Lower leg skin (tissue), 4 donors: ENCODE data around the gene E4F1. TPM values are rescaled to one million over a fixed set of nuclear protein-coding genes. Genes with fewer than 3 reads are reported as not detected.

Experiments used
- DNase-seq, 2 donors: peaks; one replicate each; pipeline ENCODE4 v3.0.0-alpha.2; 2019; ENCODE audit warnings: low spot score in 2 of 2
- H3K4me3 ChIP-seq: fragments of 200-600 bp; sonication (generic); 2 replicates; pipeline ENCODE4 v1.5.1; 2017; ENCODE audit warnings: mild to moderate bottlenecking, low read depth; ENCODE audit not compliant: poor library complexity, severe bottlenecking
- CTCF ChIP-seq, 3 donors: fragments of 450-650 bp; IDR thresholded peaks; one replicate each; pipeline ENCODE4 v1.5.1; 2016; ENCODE audit warnings: antibody characterized with exemption in 3 of 3, mild to moderate bottlenecking in 3 of 3, moderate library complexity in 2 of 3
- POLR2A ChIP-seq, 2 donors: fragments of 450-650 bp; IDR thresholded peaks; one replicate each; pipeline ENCODE4 v1.6.1; 2016 to 2017; ENCODE audit warnings: antibody characterized with exemption in 2 of 2, mild to moderate bottlenecking in 1 of 2, moderate library complexity in 1 of 2
- WGBS, 2 donors: methylation state at CpG; one replicate each; pipeline ENCODE4 v1.1.5; 2018; 5-methylcytosine and 5-hydroxymethylcytosine counted together
- intact Hi-C: fragments of 100-400 bp; cut with DNase I; formaldehyde crosslinking; loops from one replicate; pipeline ENCODE4 v1.15.0; 2023; ENCODE audit warnings: low total_unique reads
- total RNA-seq, 4 donors: library from RNA; depleted of rRNA; stranded (reverse); fragments of >200 nt; gene quantifications; one replicate each; pipeline ENCODE4 v1.1.0, GENCODE V29; 2016

The E4F1 gene
- total RNA-seq, 4 donors from 2014 or later, result 50.3 to 85.8 (median 57.4) TPM

- TF ChIP-seq CTCF (IDR thresholded peaks at IDR 0.05) (no peak), POLR2A (IDR thresholded peaks at IDR 0.05) (no peak)
- no peak for DNase-seq
- intact Hi-C loops, result loop anchor here (10.0 kb wide), 1 partner anchor 275 kb away; no protein-coding TSS in a partner anchor
- 93 to 94% methylated on average over 18 to 23 of the region's 23 CpGs for WGBS, 2 donors
- no peak overlapping the region for H3K4me3 ChIP-seq
These were observed 6.3 kb downstream of the E4F1 start for GRCh38 chr16:2229632-2230250.

- H3K4me3 ChIP-seq, result no peak overlapping the region
- no peak for DNase-seq
- intact Hi-C loops, result loop anchor here (10.0 kb wide), 1 partner anchor 274 kb away; no protein-coding TSS in a partner anchor
- TF ChIP-seq POLR2A (IDR thresholded peaks at IDR 0.05) (no peak), CTCF (IDR thresholded peaks at IDR 0.05) (no peak)
- WGBS, 2 donors, result 82 to 83% methylated on average over 12 of the region's 13 CpGs
These were observed 7.0 kb downstream of the E4F1 start for GRCh38 chr16:2230376-2230775.

GRCh38 chr16:2231016-2231931 is 7.9 kb downstream of the E4F1 start:
- no peak for DNase-seq
- intact Hi-C loops, result loop anchor here (10.0 kb wide), 1 partner anchor 274 kb away; no protein-coding TSS in a partner anchor
- H3K4me3 ChIP-seq, result no peak overlapping the region
- TF ChIP-seq POLR2A (IDR thresholded peaks at IDR 0.05), result no peak
- WGBS, 2 donors, result 81 to 82% methylated on average over 25 to 29 of the region's 29 CpGs

- intact Hi-C loops, result loop anchor here (10.0 kb wide), 1 partner anchor 272 kb away; no protein-coding TSS in a partner anchor
- no peak for TF ChIP-seq CTCF (IDR thresholded peaks at IDR 0.05)
- TF ChIP-seq POLR2A (IDR thresholded peaks at IDR 0.05), result no peak
- H3K4me3 ChIP-seq, result no peak overlapping the region
- no peak for DNase-seq
- WGBS, 2 donors, result 86 to 90% methylated on average over 30 to 41 of the region's 41 CpGs
These were observed 9.0 kb downstream of the E4F1 start for GRCh38 chr16:2232094-2232990.

GRCh38 chr16:2233046-2233775 is 9.8 kb downstream of the E4F1 start:
- intact Hi-C loops, result loop anchor here (10.0 kb wide), 1 partner anchor 272 kb away; no protein-coding TSS in a partner anchor
- WGBS, 2 donors, result 85 to 91% methylated on average over 12 to 16 of the region's 28 CpGs
- no peak overlapping the region for H3K4me3 ChIP-seq
- TF ChIP-seq POLR2A (IDR thresholded peaks at IDR 0.05), result no peak
- no peak for TF ChIP-seq CTCF (IDR thresholded peaks at IDR 0.05)
- no peak for DNase-seq
